OCI-M2 (cell line): Measurements from ENCODE around the gene LRP1.

Experiments used
- DNase-seq: peaks from one replicate; lab custom pipeline; 2025; ENCODE audit not compliant: unreplicated experiment; lab: John Stamatoyannopoulos, UW

Gene LRP1

GRCh38 chr12:57170927-57171326 lies 42.6 kb downstream of the LRP1 start:
- no peak for DNase-seq

GRCh38 chr12:57171668-57172067 lies 43.4 kb downstream of the LRP1 start:
- no peak for DNase-seq

GRCh38 chr12:57173089-57173488 lies 44.8 kb downstream of the LRP1 start:
- no peak for DNase-seq

- no peak for DNase-seq
Observed at GRCh38 chr12:57173683-57174082, 45.4 kb downstream of the LRP1 start.

- no peak for DNase-seq
Observed at GRCh38 chr12:57175428-57176138, 47.3 kb downstream of the LRP1 start.

GRCh38 chr12:57176139-57176477 lies 47.8 kb downstream of the LRP1 start:
- no peak for DNase-seq

GRCh38 chr12:57176846-57177245 lies 48.6 kb downstream of the LRP1 start:
- no peak for DNase-seq

- DNase-seq: no peak
Observed at GRCh38 chr12:57177354-57177753, 49.1 kb downstream of the LRP1 start.

- DNase-seq: no peak
Observed at GRCh38 chr12:57178213-57178612, 49.9 kb downstream of the LRP1 start.

- DNase-seq: no peak
Observed at GRCh38 chr12:57179331-57180086, 51.2 kb downstream of the LRP1 start.

- DNase-seq: no peak
Observed at GRCh38 chr12:57180321-57180989, 52.2 kb downstream of the LRP1 start.

GRCh38 chr12:57181072-57181471 lies 52.8 kb downstream of the LRP1 start:
- no peak for DNase-seq

GRCh38 chr12:57181561-57182155 lies 53.4 kb downstream of the LRP1 start:
- no peak for DNase-seq

GRCh38 chr12:57182918-57183575 lies 54.8 kb downstream of the LRP1 start:
- DNase-seq: peak; percentile 74

- DNase-seq: no peak
Observed at GRCh38 chr12:57183939-57184725, 55.8 kb downstream of the LRP1 start.

GRCh38 chr12:57185403-57185802 lies 57.1 kb downstream of the LRP1 start:
- DNase-seq: no peak

- no peak for DNase-seq
Observed at GRCh38 chr12:57185906-57186508, 57.7 kb downstream of the LRP1 start.

GRCh38 chr12:57187222-57188089 lies 59.2 kb downstream of the LRP1 start:
- no peak for DNase-seq

- DNase-seq: no peak
Observed at GRCh38 chr12:57188090-57188425, 59.8 kb downstream of the LRP1 start.
